AG10803 (cell line): ENCODE data around the gene ARID1A.

Experiments used
- DNase-seq: peaks from one replicate; pipeline ENCODE4 v3.0.0; 2010; ENCODE audit warnings: low read depth
- H3K4me3 ChIP-seq: 2 replicates; pipeline ENCODE4 v1.5.1; 2011; ENCODE audit warnings: mild to moderate bottlenecking, low read length, control low read depth
- TF ChIP-seq, protein P1 (sequence below): conservative IDR thresholded peaks from 2 replicates; pipeline ENCODE4 v1.5.1; 2011; ENCODE audit warnings: mild to moderate bottlenecking, low read length, control low read depth, inconsistent platforms

The ARID1A gene

DNA sequence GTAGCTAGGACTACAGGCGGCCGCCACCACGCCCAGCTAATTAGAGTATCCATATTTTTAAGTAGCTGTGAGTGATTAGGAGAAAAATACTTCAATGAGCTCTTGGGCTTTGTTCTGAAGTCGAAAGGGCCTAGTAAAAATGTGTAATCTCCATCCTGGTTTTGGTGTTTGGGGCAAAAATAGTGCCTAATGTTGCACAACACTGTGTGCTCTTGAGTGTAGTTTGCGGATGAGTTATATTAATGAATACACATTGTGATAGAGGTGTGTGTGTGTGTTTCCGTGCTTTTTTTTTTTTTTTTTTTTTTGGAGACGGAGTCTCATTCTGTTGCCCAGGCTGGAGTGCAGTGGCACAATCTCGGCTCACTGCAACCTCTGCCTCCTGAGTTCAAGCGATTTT lies 6.3 kb upstream of the ARID1A start:
- H3K4me3 ChIP-seq = no peak overlapping the region
- no peak for DNase-seq
- TF ChIP-seq, protein P1, sequence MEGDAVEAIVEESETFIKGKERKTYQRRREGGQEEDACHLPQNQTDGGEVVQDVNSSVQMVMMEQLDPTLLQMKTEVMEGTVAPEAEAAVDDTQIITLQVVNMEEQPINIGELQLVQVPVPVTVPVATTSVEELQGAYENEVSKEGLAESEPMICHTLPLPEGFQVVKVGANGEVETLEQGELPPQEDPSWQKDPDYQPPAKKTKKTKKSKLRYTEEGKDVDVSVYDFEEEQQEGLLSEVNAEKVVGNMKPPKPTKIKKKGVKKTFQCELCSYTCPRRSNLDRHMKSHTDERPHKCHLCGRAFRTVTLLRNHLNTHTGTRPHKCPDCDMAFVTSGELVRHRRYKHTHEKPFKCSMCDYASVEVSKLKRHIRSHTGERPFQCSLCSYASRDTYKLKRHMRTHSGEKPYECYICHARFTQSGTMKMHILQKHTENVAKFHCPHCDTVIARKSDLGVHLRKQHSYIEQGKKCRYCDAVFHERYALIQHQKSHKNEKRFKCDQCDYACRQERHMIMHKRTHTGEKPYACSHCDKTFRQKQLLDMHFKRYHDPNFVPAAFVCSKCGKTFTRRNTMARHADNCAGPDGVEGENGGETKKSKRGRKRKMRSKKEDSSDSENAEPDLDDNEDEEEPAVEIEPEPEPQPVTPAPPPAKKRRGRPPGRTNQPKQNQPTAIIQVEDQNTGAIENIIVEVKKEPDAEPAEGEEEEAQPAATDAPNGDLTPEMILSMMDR = no peak

DNA sequence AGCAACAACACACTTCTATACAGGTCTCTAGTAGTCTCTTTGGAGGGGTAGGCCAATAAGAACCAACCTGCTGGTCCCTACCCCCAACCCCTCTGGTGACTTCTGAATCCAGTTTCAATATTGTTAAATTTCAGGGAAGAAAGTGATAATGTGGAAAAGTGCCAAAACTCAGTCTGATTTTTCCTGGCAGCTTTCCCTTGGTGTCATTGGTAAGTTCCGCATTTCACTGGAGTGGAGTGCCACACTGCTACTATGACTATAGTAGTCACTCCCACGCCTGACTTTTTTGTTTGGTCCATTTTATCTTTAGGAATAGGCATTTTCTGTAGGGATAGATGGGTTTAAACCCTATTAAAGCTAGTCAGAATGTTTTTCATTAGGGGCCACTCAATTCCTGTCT lies 5.7 kb upstream of the ARID1A start:
- DNase-seq = no peak
- TF ChIP-seq, protein P1 = no peak
- H3K4me3 ChIP-seq = no peak overlapping the region

DNA sequence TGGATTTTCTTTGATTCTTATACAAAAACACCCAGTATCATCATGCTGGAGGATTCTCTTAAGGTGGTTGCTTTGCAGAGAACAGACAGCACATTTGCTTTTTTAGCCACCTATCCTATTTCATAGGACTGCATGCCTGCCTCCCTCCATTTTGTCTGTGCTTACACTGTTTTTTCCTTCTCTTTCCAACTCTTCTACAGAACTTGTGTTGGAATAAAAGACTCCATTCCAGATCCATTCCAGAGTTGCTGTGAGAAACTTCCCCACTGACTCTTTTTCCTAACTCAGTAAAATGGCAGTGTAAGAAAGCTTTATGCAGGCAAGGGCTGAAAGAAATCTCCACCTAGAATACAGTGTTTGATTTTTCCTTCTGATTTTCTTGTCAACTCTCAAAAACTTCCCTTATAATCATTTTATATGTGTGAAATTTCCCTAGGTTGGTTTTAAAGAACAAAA lies 5.2 kb upstream of the ARID1A start:
- TF ChIP-seq, protein P1 = no peak
- H3K4me3 ChIP-seq = no peak overlapping the region
- no peak for DNase-seq

DNA sequence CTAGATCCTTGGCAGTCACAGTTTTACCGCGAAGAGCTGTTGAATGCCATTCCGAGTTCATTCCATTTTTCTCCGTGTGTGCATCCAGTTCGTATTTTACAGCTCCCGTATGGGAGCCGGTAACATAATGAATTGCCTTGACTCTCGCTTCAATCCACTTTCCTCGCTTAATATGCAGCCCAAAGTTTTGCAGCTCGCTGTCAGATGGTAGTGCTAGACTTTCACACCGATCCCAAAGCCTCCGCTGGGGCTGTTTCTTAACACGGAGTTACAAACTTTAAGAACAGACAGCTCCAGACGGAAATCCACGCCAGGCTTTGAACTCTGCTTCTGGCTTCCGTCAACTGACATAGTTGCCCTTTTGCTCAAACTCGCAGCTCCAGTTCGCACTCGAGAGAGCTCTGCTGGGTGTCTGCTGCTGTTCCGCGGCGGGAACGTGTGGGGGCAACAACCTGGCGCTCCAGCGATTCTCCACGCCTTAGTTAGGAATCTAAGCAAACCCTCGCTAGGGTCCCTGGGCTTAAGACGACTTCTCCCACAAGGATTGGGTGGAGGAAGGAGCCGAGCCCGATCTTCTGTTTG lies 3.5 kb upstream of the ARID1A start:
- H3K4me3 ChIP-seq = peak overlapping the region; percentile 75
- TF ChIP-seq, protein P1 = peak; percentile 26
- DNase-seq = peak; percentile 97

DNA sequence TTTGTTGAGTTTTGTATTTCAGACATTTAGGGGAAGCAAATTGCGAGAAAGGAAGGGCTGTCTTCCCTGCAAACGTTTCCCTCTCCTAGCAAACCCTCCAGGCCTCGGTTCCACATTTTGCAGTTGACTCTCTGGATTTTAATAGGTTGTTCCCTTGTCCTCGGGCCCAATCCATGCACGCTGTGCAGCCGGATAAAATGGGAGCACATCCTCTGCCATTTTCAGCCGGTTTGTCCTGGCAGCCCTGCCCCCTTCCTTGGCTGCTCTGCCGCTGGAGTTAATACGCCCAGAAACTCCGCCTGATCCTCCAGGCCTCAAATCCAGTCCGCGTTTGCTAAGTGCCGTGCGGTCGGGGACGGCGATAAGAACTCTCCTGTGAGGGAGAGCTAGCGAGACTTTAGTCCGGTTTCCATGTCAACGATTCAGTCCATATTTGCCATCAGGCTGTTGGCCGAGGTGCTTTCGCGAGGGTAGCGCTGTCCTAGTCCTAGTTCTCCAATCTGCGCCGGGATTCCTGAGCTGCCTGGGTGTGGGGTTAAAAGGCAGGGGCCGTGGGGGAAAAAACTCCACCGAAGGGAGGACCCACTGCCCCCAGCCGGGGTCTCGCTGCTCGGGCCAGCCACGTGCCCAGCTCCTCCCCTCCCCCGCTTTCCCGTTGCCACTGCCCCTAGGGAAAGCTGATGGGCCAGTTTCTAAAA lies 2.9 kb upstream of the ARID1A start:
- TF ChIP-seq, protein P1 = no peak
- DNase-seq = peak; percentile 99
- peak overlapping the region; percentile 75 for H3K4me3 ChIP-seq

DNA sequence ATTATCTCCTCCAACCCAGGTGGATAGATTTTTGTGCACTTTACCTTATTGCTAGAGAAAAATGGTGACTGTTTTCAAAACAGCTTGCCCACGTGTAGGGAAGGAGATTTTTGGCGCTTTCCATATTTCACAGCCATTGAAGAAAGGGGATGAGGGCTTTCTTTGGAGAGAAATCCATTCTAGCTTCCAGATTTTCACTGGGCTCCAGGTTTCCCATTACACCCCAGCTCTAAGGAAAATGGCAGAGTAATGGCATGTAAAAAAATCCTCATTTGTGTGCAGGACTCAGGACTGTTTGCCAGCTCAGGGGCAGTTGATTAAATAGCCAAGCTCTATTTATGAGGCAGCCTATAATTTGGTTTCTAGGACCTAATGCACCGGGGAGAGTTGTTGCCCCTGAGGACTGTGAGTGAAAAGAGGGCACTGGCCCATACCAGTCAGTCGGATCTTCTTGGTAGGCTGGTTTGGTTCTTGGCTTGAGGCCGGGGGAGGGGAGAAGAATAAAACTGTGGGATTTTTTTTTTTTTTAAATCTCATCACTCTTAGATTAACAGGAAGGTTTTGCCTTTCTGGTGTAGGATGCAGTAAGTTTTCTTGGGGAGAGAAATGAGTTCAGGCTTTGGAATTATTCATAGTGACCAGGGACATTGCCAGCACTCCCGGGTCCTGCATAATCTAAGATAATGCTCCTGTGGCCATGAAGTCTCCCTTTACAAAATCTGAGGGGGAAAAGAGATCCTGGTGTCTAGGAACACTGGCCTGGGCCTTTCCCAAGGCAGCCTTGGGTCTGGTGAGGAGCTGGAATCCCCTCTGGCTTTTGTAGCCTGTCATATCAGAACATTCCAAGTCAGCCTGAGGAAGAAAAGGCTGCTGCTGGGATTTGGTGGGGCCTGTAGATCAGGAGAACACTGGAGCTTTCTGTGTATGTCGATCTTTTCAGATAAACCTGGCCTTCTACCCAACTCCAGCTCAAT lies 1.9 kb upstream of the ARID1A start:
- no peak for DNase-seq
- TF ChIP-seq, protein P1 = no peak
- peak overlapping the region; percentile 75 for H3K4me3 ChIP-seq
